GM23338 (cell line): Measurements from ENCODE around the gene LILRA5.

Experiments
- CREB1 ChIP-seq: fragments of 250-450 bp; sonication (Bioruptor Pico); IDR thresholded peaks from 2 replicates; pipeline ENCODE4 v1.5.0; 2020; ENCODE audit warnings: low read depth, mild to moderate bottlenecking, moderate library complexity
- EZH2 ChIP-seq: fragments of 200-600 bp; sonication (generic); IDR thresholded peaks from one replicate; pipeline ENCODE4 v1.8.0; 2017; ENCODE audit warnings: antibody characterized with exemption, mild to moderate bottlenecking, low read depth; ENCODE audit not compliant: unreplicated experiment
- EZH2phosphoT487 ChIP-seq: fragments of 200-600 bp; sonication (generic); IDR thresholded peaks from one replicate; pipeline ENCODE4 v1.8.1; 2018; ENCODE audit warnings: antibody characterized with exemption; ENCODE audit not compliant: unreplicated experiment
- JUNB ChIP-seq: IDR thresholded peaks from one replicate; pipeline ENCODE4 v1.6.1; 2016; ENCODE audit warnings: antibody characterized with exemption; ENCODE audit not compliant: unreplicated experiment
- POLR2AphosphoS5 ChIP-seq: IDR thresholded peaks from 2 replicates; pipeline ENCODE4 v1.6.1; 2016; ENCODE audit warnings: antibody characterized with exemption, low read depth
- ZNF331 ChIP-seq: fragments of 250-450 bp; sonication (Bioruptor Pico); IDR thresholded peaks from 2 replicates; pipeline ENCODE4 v1.5.0; 2020; ENCODE audit warnings: low read depth, mild to moderate bottlenecking, moderate library complexity
- TF ChIP-seq, protein P1 (sequence below), 2 experiments: fragments of 200-600 bp in 1 of 2; sonication (generic) in 1 of 2; conservative IDR thresholded peaks; 2 replicates each; pipeline versions ENCODE4 v1.5.1 to v1.6.1; 2016 to 2017; ENCODE audit warnings: antibody characterized with exemption in 2 of 2, low read depth in 2 of 2, mild to moderate bottlenecking in 2 of 2, moderate library complexity in 1 of 2
- TF ChIP-seq, protein P2 (sequence below): IDR thresholded peaks from one replicate; pipeline ENCODE4 v1.6.1; 2018; ENCODE audit warnings: antibody characterized with exemption; ENCODE audit not compliant: unreplicated experiment
- TF ChIP-seq, protein P3 (sequence below): IDR thresholded peaks from 2 replicates; pipeline ENCODE4 v1.6.1; 2016; ENCODE audit warnings: antibody characterized with exemption
- TF ChIP-seq, protein P4 (sequence below): fragments of 250-450 bp; sonication (Bioruptor Pico); IDR thresholded peaks from 2 replicates; pipeline ENCODE4 v1.5.0; 2020; ENCODE audit warnings: mild to moderate bottlenecking, moderate library complexity

DNA sequence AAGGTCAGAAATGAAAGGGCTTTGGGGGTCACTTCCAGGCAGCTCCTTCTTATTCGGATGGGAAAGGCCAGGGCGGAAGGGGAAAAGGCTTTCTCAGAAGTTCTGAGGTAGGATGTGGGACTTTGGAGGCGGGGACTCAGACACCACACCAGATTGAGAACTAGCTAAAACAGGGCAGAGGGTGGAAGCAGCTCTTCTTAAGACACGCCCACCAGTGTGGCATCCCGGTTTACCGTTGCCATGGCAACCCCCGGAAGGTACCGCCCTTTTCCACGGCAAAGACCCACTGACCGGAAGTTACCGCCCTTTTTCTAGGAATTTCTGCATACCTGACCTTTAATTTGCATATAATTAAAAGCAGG is 3.8 kb upstream of the LILRA5 start:
- TF ChIP-seq, protein P1, sequence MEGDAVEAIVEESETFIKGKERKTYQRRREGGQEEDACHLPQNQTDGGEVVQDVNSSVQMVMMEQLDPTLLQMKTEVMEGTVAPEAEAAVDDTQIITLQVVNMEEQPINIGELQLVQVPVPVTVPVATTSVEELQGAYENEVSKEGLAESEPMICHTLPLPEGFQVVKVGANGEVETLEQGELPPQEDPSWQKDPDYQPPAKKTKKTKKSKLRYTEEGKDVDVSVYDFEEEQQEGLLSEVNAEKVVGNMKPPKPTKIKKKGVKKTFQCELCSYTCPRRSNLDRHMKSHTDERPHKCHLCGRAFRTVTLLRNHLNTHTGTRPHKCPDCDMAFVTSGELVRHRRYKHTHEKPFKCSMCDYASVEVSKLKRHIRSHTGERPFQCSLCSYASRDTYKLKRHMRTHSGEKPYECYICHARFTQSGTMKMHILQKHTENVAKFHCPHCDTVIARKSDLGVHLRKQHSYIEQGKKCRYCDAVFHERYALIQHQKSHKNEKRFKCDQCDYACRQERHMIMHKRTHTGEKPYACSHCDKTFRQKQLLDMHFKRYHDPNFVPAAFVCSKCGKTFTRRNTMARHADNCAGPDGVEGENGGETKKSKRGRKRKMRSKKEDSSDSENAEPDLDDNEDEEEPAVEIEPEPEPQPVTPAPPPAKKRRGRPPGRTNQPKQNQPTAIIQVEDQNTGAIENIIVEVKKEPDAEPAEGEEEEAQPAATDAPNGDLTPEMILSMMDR (conservative IDR thresholded peaks at IDR 0.05; ENCODE audit: low read depth in 2 of 2): no peak
- TF ChIP-seq EZH2phosphoT487 (no peak), EZH2 (no peak), CREB1 (CRISPR knock-in tag) (no peak), POLR2AphosphoS5 (no peak), JUNB (no peak), ZNF331 (CRISPR knock-in tag) (no peak)
- TF ChIP-seq, protein P2, sequence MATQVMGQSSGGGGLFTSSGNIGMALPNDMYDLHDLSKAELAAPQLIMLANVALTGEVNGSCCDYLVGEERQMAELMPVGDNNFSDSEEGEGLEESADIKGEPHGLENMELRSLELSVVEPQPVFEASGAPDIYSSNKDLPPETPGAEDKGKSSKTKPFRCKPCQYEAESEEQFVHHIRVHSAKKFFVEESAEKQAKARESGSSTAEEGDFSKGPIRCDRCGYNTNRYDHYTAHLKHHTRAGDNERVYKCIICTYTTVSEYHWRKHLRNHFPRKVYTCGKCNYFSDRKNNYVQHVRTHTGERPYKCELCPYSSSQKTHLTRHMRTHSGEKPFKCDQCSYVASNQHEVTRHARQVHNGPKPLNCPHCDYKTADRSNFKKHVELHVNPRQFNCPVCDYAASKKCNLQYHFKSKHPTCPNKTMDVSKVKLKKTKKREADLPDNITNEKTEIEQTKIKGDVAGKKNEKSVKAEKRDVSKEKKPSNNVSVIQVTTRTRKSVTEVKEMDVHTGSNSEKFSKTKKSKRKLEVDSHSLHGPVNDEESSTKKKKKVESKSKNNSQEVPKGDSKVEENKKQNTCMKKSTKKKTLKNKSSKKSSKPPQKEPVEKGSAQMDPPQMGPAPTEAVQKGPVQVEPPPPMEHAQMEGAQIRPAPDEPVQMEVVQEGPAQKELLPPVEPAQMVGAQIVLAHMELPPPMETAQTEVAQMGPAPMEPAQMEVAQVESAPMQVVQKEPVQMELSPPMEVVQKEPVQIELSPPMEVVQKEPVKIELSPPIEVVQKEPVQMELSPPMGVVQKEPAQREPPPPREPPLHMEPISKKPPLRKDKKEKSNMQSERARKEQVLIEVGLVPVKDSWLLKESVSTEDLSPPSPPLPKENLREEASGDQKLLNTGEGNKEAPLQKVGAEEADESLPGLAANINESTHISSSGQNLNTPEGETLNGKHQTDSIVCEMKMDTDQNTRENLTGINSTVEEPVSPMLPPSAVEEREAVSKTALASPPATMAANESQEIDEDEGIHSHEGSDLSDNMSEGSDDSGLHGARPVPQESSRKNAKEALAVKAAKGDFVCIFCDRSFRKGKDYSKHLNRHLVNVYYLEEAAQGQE: no peak
- TF ChIP-seq, protein P3, sequence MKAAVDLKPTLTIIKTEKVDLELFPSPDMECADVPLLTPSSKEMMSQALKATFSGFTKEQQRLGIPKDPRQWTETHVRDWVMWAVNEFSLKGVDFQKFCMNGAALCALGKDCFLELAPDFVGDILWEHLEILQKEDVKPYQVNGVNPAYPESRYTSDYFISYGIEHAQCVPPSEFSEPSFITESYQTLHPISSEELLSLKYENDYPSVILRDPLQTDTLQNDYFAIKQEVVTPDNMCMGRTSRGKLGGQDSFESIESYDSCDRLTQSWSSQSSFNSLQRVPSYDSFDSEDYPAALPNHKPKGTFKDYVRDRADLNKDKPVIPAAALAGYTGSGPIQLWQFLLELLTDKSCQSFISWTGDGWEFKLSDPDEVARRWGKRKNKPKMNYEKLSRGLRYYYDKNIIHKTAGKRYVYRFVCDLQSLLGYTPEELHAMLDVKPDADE: no peak
- TF ChIP-seq, protein P4, sequence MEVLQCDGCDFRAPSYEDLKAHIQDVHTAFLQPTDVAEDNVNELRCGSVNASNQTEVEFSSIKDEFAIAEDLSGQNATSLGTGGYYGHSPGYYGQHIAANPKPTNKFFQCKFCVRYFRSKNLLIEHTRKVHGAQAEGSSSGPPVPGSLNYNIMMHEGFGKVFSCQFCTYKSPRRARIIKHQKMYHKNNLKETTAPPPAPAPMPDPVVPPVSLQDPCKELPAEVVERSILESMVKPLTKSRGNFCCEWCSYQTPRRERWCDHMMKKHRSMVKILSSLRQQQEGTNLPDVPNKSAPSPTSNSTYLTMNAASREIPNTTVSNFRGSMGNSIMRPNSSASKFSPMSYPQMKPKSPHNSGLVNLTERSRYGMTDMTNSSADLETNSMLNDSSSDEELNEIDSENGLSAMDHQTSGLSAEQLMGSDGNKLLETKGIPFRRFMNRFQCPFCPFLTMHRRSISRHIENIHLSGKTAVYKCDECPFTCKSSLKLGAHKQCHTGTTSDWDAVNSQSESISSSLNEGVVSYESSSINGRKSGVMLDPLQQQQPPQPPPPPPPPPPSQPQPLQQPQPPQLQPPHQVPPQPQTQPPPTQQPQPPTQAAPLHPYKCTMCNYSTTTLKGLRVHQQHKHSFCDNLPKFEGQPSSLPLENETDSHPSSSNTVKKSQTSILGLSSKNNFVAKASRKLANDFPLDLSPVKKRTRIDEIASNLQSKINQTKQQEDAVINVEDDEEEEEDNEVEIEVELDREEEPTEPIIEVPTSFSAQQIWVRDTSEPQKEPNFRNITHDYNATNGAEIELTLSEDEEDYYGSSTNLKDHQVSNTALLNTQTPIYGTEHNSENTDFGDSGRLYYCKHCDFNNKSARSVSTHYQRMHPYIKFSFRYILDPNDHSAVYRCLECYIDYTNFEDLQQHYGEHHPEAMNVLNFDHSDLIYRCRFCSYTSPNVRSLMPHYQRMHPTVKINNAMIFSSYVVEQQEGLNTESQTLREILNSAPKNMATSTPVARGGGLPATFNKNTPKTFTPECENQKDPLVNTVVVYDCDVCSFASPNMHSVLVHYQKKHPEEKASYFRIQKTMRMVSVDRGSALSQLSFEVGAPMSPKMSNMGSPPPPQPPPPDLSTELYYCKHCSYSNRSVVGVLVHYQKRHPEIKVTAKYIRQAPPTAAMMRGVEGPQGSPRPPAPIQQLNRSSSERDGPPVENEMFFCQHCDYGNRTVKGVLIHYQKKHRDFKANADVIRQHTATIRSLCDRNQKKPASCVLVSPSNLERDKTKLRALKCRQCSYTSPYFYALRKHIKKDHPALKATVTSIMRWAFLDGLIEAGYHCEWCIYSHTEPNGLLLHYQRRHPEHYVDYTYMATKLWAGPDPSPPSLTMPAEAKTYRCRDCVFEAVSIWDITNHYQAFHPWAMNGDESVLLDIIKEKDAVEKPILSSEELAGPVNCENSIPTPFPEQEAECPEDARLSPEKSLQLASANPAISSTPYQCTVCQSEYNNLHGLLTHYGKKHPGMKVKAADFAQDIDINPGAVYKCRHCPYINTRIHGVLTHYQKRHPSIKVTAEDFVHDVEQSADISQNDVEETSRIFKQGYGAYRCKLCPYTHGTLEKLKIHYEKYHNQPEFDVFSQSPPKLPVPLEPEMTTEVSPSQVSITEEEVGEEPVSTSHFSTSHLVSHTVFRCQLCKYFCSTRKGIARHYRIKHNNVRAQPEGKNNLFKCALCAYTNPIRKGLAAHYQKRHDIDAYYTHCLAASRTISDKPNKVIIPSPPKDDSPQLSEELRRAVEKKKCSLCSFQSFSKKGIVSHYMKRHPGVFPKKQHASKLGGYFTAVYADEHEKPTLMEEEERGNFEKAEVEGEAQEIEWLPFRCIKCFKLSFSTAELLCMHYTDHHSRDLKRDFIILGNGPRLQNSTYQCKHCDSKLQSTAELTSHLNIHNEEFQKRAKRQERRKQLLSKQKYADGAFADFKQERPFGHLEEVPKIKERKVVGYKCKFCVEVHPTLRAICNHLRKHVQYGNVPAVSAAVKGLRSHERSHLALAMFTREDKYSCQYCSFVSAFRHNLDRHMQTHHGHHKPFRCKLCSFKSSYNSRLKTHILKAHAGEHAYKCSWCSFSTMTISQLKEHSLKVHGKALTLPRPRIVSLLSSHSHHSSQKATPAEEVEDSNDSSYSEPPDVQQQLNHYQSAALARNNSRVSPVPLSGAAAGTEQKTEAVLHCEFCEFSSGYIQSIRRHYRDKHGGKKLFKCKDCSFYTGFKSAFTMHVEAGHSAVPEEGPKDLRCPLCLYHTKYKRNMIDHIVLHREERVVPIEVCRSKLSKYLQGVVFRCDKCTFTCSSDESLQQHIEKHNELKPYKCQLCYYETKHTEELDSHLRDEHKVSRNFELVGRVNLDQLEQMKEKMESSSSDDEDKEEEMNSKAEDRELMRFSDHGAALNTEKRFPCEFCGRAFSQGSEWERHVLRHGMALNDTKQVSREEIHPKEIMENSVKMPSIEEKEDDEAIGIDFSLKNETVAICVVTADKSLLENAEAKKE (CRISPR knock-in tag): no peak
